Pericardium fibroblast (primary cell): ENCODE data around the gene TM2D1. TPM values are rescaled to one million over a fixed set of nuclear protein-coding genes. Genes with fewer than 3 reads are reported as not detected.

Source experiments
- total RNA-seq: library from RNA; depleted of rRNA; stranded (reverse); fragments of >200 nt; gene quantifications from 2 replicates; pipeline ENCODE4 v1.2.3, GENCODE V29; 2015

TM2D1 gene
- 55.8 and 69.0 TPM in 2 replicates for total RNA-seq

DNA sequence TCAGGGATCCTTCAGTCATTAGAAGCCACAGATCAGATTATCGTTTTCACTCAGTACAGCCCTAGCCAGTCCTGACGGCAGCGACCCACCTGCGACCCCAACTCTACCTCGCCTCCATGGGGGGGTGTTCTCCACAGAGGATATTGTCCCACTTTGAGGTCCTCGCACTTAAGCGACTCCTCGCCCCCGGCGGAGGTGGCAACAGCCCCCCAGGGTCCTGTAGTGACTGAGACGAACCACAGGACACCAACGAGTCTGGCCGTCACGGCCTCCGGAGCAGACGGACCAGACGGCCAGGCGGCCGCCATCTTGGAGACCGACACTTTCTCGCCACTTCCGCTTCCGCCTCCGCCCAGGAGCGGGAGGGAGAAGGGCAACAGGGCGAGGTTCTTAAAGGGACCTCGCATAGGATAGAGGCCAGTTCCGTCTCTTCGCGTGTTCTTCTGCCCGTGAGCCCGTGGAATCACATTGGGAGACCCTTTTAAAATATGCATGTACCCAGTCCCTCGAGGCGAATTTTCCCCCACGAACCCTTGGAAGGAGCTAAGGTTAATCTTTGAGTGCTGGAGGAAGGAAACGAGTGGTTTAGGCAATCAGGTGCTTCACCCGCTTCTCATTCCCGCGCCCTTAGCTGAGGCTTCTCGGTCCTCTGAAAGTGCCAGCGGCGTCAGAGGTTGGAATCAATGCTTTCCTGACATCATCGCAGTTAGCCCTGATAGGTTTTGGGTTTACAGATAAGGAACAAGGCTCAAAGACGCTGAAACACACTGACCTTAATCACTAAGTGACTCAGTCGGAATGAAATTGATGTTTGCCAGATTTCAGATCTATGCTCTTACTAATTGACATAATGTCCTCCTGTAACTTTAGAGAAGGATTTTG, at the start of gene TM2D1:
Gene TM2D1, minus strand, starts transcription at position 329 of the 882 bp plus-strand sequence. Its CDS starts 21 bp downstream, at position 308.

DNA sequence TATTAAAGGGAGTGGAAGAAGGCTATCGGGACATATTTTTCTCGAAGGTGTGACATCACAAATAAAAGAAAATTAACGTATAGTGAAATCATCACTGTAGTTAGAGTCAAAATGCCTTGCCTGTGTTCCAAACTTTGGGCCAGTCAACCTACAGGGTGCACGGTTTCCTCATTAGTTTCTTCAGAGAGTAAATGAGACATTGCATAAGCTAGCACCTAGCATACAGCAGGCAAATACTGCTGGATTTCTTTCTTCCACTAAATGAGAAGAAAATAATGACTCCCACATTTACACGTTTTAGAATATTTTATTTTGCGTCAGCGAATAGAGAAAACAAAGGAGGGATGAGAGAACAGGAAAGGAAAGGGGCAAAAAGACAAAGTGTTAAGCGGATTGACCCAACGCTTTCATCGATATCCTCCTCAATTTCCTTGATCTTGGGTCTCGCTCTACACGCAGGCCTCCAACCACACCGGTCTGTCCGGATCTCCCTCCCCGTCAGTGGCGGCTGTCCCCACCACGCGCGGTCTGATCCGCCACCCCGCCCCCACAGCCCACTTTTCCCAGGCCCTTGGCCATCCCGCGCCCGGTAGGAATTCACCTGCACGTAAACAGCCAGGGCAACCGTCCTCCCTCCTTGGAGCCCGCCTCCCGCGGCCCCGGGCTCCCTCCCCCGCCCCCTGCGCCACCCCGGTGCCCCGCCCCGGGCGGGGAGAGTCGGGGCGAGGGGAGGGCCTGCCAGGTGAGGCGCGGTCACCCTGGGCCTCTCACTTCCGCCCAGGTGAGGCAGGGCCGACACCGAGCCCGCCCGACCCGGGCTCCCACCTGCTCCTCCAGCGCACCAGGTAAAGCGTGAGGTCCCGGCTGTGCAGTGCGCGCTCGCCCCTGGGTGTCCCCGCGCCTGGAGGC, 17.0 kb upstream of the TM2D1 start, which contains the start of gene PATJ:
Gene PATJ, plus strand, starts transcription at position 770 of the 909 bp plus-strand sequence. CDS start 20,413 bp downstream, outside the sequence.

Other genes starting within 250 kb of the TM2D1 start
- 0.94 and 1.5 TPM in 2 replicates for gene PATJ, start 17.3 kb upstream of the TM2D1 start, total RNA-seq